Central memory CD8-positive, alpha-beta T cell (primary cell): ENCODE measurements around the gene TRIM9.

ENCODE experiments used
- ATAC-seq: fragments of 150-1000 bp; cut with Tn5 transposase; replicated peaks from 2 replicates; pipeline ENCODE4 v1.10.0; 2022; ENCODE audit warnings: mild to moderate bottlenecking, moderate FRiP score, moderate number of reproducible peaks; ENCODE audit not compliant: poor library complexity, severe bottlenecking; ENCODE audit errors: extremely low read depth
- DNase-seq, 2 donors: peaks; one replicate each; pipeline ENCODE4 v3.0.0; 2021; ENCODE audit warnings: low spot score in 2 of 2
- H3K27ac Mint-ChIP-seq: one replicate; pipeline ENCODE4 v1.8.0; 2022; ENCODE audit warnings: low read depth, mild to moderate bottlenecking, moderate library complexity, mixed read lengths
- H3K27me3 Mint-ChIP-seq: one replicate; pipeline ENCODE4 v1.8.0; 2022; ENCODE audit warnings: mixed read lengths
- H3K36me3 Mint-ChIP-seq: one replicate; pipeline ENCODE4 v1.8.0; 2022; ENCODE audit warnings: mild to moderate bottlenecking, moderate library complexity, mixed read lengths; ENCODE audit not compliant: insufficient read depth
- H3K4me1 Mint-ChIP-seq: one replicate; pipeline ENCODE4 v1.8.0; 2022; ENCODE audit warnings: mixed read lengths
- H3K4me3 Mint-ChIP-seq: one replicate; pipeline ENCODE4 v1.8.0; 2022; ENCODE audit warnings: mild to moderate bottlenecking, moderate library complexity, mixed read lengths
- H3K9me3 Mint-ChIP-seq: one replicate; pipeline ENCODE4 v1.8.0; 2022; ENCODE audit warnings: mixed read lengths

TRIM9 gene

GRCh38 chr14:50928002-50928635 is 166.8 kb downstream of the TRIM9 start:
- DNase-seq (no peak), ATAC-seq (no peak)
- H3K27ac Mint-ChIP-seq: no peak overlapping the region
- H3K4me1 Mint-ChIP-seq: no peaks in the 10 kb centered on the region
- H3K9me3 Mint-ChIP-seq: no peaks in the 10 kb centered on the region
- no peaks in the 10 kb centered on the region for H3K36me3 Mint-ChIP-seq
- H3K27me3 Mint-ChIP-seq: peaks cover 52% of the 10 kb centered on the region
- H3K4me3 Mint-ChIP-seq: no peak overlapping the region

DNA sequence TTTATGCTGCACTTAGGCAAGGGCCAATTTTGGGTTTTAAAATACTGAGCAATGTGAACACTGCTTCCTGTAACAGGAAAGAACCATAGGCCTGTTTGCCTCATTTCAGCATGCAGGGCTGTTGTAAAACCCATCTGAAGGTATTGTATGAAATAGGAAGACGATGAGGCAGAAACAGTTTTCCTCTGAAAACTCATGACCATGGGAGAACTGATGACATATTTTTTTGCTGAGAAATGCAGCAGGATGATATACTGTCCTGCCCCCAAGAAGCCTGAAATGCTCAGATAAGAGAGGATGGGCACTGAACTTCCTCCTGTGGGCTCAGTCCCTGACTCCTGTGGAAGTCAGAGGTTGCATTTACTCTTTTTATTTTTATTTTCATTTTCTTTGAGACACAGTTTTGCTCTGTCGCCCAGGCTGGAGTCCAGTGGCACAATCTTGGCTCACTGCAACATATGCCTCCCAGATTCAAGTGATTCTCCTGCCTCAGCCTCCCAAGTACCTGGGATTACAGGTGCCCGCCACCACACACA is 168.0 kb downstream of the TRIM9 start:
- H3K36me3 Mint-ChIP-seq: no peaks in the 10 kb centered on the region
- no peak overlapping the region for H3K4me3 Mint-ChIP-seq
- peaks cover 52% of the 10 kb centered on the region for H3K27me3 Mint-ChIP-seq
- no peaks in the 10 kb centered on the region for H3K9me3 Mint-ChIP-seq
- H3K27ac Mint-ChIP-seq: no peak overlapping the region
- DNase-seq (no peak), ATAC-seq (no peak)
- no peaks in the 10 kb centered on the region for H3K4me1 Mint-ChIP-seq
